A673 (cell line): ENCODE results near the gene TEAD1. TPM values are rescaled to one million over a fixed set of nuclear protein-coding genes. Genes with fewer than 3 reads are reported as not detected.

Experiments used
- BruUV-seq: library from RNA; stranded (reverse); fragments of 400-500 nt; replicated peaks from 2 replicates; lab custom pipeline; 2021; lab: Mats Ljungman, UMichigan
- CTCF ChIA-PET: fragments of 300-600 bp; sonication (Branson Sonifier 250); formaldehyde crosslinking; loops from one replicate; lab custom pipeline; 2022; ENCODE audit warnings: antibody characterized with exemption; lab: Charles Lee
- POLR2A ChIA-PET: fragments of 300-600 bp; sonication (Branson Sonifier 250); formaldehyde crosslinking; loops from one replicate; lab custom pipeline; 2022; ENCODE audit warnings: antibody characterized with exemption; ENCODE audit not compliant: low non-redundant PET; lab: Charles Lee
- DNase-seq: peaks from one replicate; pipeline ENCODE4 v3.0.0-alpha.2; 2015; ENCODE audit warnings: low spot score
- H3K27ac ChIP-seq: fragments of 200-600 bp; sonication (generic); 2 replicates; pipeline ENCODE4 v1.5.1; 2016; ENCODE audit warnings: mixed run types, low read depth, mild to moderate bottlenecking, mixed read lengths, antibody characterized with exemption, low read length; ENCODE audit not compliant: poor library complexity, severe bottlenecking
- H3K27me3 ChIP-seq: fragments of 200-600 bp; sonication (generic); replicated peaks from 2 replicates; pipeline ENCODE4 v1.6.1; 2017; ENCODE audit warnings: mixed run types, low read depth, mild to moderate bottlenecking, mixed read lengths, antibody characterized with exemption, low read length; ENCODE audit not compliant: insufficient read depth, poor library complexity
- H3K36me3 ChIP-seq: fragments of 200-600 bp; sonication (generic); 2 replicates; pipeline ENCODE4 v1.6.1; 2016; ENCODE audit warnings: mixed run types, mild to moderate bottlenecking, mixed read lengths, antibody characterized with exemption, low read length; ENCODE audit not compliant: insufficient read depth, poor library complexity, severe bottlenecking
- H3K4me1 ChIP-seq: fragments of 200-600 bp; sonication (generic); 2 replicates; pipeline ENCODE4 v1.6.1; 2017; ENCODE audit warnings: mixed run types, mild to moderate bottlenecking, mixed read lengths, antibody characterized with exemption, low read length; ENCODE audit not compliant: insufficient read depth, poor library complexity, severe bottlenecking
- H3K4me3 ChIP-seq: fragments of 200-600 bp; sonication (generic); 2 replicates; pipeline ENCODE4 v1.5.1; 2016; ENCODE audit warnings: low read depth, mixed run types, mild to moderate bottlenecking, mixed read lengths, low read length; ENCODE audit not compliant: poor library complexity, severe bottlenecking
- H3K9me3 ChIP-seq: fragments of 200-600 bp; sonication (generic); 2 replicates; pipeline ENCODE4 v1.6.1; 2016; ENCODE audit warnings: mixed run types, low read depth, mild to moderate bottlenecking, mixed read lengths, antibody characterized with exemption, low read length; ENCODE audit not compliant: poor library complexity, severe bottlenecking
- EZH2 ChIP-seq: fragments of 200-600 bp; sonication (generic); IDR thresholded peaks from 2 replicates; pipeline ENCODE4 v1.6.1; 2017; ENCODE audit warnings: borderline replicate concordance, low read depth, mild to moderate bottlenecking, mixed read lengths, antibody characterized with exemption, low read length; ENCODE audit not compliant: poor library complexity, severe bottlenecking
- intact Hi-C: fragments of 100-400 bp; cut with micrococcal nuclease; formaldehyde crosslinking; loops from one replicate; pipeline ENCODE4 v1.10.0; 2022; ENCODE audit not compliant: unreplicated experiment
- total RNA-seq: library from RNA; stranded (reverse); gene quantifications from 2 replicates; pipeline ENCODE4 v1.2.3, GENCODE V29; 2021
- TF ChIP-seq, protein P1 (sequence below): fragments of 300-800, 200-600 bp; sonication (generic); conservative IDR thresholded peaks from 2 replicates; pipeline ENCODE4 v1.5.1; 2017; ENCODE audit warnings: low read depth, mild to moderate bottlenecking, antibody characterized with exemption, low read length, moderate library complexity, mixed read lengths

TEAD1 gene
- total RNA-seq, 1 experiment from 2014 or later = 81.8 TPM

DNA sequence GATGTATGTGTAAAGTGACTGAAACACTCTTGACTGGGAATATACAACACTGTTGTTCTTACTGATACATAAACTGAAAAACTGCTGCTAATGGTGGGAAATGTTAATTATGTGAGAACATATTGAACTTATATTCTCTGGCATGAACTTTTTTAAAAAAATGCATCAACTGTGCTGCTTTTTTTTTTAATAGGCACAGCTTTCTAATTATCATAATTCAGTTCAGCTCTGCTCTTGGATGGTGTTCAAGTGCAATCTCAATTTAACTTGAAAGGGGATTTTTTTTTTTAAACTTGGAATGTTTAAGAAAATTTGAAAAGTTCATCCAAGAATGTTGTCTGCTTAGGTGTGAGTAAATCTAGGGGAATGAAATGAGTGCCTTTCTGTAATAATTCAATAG lies 5.2 kb downstream of the TEAD1 start:
- TF ChIP-seq, protein P1, sequence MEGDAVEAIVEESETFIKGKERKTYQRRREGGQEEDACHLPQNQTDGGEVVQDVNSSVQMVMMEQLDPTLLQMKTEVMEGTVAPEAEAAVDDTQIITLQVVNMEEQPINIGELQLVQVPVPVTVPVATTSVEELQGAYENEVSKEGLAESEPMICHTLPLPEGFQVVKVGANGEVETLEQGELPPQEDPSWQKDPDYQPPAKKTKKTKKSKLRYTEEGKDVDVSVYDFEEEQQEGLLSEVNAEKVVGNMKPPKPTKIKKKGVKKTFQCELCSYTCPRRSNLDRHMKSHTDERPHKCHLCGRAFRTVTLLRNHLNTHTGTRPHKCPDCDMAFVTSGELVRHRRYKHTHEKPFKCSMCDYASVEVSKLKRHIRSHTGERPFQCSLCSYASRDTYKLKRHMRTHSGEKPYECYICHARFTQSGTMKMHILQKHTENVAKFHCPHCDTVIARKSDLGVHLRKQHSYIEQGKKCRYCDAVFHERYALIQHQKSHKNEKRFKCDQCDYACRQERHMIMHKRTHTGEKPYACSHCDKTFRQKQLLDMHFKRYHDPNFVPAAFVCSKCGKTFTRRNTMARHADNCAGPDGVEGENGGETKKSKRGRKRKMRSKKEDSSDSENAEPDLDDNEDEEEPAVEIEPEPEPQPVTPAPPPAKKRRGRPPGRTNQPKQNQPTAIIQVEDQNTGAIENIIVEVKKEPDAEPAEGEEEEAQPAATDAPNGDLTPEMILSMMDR = no peak
- TF ChIP-seq EZH2 = no peak
- no peak for DNase-seq
- ChIA-PET CTCF (no interaction called here), POLR2A (no interaction called here)
- H3K27me3 ChIP-seq = no peaks in the 10 kb centered on the region
- peaks cover 55% of the 10 kb centered on the region for H3K4me1 ChIP-seq
- H3K36me3 ChIP-seq = no peaks in the 10 kb centered on the region
- peak overlapping the region; percentile 68 for H3K27ac ChIP-seq
- H3K4me3 ChIP-seq = peak overlapping the region; percentile 31
- BruUV-seq = no TSS peak
- intact Hi-C loops = loop anchor here (5.0 to 10.0 kb wide), 4 partner anchors 135 to 265 kb away; no protein-coding TSS in a partner anchor
- H3K9me3 ChIP-seq = no peaks in the 10 kb centered on the region

DNA sequence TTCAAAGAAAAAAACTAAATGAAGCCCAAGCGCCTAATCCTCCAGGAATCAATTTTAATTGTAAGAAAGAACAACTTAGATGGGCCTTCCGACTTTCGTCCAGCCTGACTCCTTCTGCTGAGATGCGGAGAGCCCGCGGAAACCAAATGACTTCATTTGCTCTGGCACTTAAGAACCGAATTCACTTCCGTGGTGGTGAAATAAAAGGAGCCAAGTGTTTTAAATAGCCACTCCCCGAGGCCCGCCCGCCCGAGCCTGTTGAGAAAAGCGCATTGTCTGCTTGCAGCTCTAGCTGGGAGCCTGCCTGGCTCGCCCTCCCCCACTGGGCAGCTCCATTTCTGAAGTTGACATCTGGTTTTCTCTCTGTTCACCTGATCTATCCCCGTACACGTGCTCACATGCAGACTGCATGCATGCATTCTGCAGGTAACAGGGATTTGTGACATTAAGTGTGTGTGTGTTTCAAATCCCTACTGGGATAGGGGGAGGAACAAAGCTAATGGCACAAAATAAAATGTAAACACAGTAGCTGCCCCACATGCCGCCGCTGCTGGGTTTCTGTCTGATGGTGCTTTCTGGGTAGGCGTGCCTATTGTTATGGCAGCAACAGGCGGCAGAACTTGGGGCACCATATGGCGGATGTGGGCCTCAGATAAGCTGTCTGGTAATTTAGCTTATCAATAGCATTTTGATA lies 6.2 kb downstream of the TEAD1 start:
- ChIA-PET POLR2A (no interaction called here), CTCF (interaction anchor here (1.2 kb wide), 1 partner anchor 349 kb away, joined by 3 read pairs; no protein-coding TSS in a partner anchor)
- Histone ChIP-seq H3K9me3 (no peaks in the 10 kb centered on the region), H3K4me3 (peak overlapping the region; percentile 31), H3K4me1 (peaks cover 58% of the 10 kb centered on the region), H3K27me3 (no peaks in the 10 kb centered on the region), H3K27ac (peak overlapping the region; percentile 68), H3K36me3 (no peaks in the 10 kb centered on the region)
- intact Hi-C loops = loop anchor here (2.0 kb wide), 1 partner anchor 42 kb away; no protein-coding TSS in a partner anchor
- no peak for TF ChIP-seq EZH2
- TF ChIP-seq, protein P1 = no peak
- no TSS peak for BruUV-seq
- peak; percentile 95 for DNase-seq

DNA sequence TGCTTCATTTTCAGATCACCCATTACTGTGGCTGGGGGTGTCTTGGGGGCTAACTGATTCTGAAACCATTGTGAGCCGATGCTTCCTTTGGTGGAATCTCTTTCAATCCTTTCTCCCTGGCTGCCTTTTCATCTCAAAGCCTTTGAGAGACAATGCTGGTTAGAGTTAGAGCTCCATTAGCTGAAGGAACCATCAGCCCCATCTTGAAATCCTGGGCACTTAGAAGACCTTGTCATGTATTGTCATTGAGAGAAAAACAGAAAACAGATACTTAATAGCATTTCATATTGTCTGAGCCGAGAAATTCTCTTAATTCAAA lies 6.7 kb downstream of the TEAD1 start:
- TF ChIP-seq EZH2 = no peak
- TF ChIP-seq, protein P1 = no peak
- no TSS peak for BruUV-seq
- Histone ChIP-seq H3K27me3 (no peaks in the 10 kb centered on the region), H3K36me3 (no peaks in the 10 kb centered on the region), H3K4me1 (peaks cover 58% of the 10 kb centered on the region), H3K4me3 (peak overlapping the region; percentile 31), H3K9me3 (no peaks in the 10 kb centered on the region), H3K27ac (peak overlapping the region; percentile 68)
- CTCF ChIA-PET = interaction anchor here (1.2 kb wide), 1 partner anchor 350 kb away, joined by 3 read pairs; no protein-coding TSS in a partner anchor
- no peak for DNase-seq
- POLR2A ChIA-PET = no interaction called here
- intact Hi-C loops = loop anchor here (2.0 kb wide), 1 partner anchor 42 kb away; no protein-coding TSS in a partner anchor
